Left hindlimb (tissue), 1 donor: ENCODE measurements around the gene TSNAXIP1.

Source experiments
- DNase-seq: peaks from one replicate; pipeline ENCODE4 v3.0.0-alpha.2; 2018

TSNAXIP1 gene

GRCh38 chr16:67841198-67841815 lies 34.6 kb downstream of the TSNAXIP1 start:
- no peak for DNase-seq

GRCh38 chr16:67841816-67842508 lies 35.3 kb downstream of the TSNAXIP1 start, which contains the start of gene THAP11:
Gene THAP11 (plus strand): TSS chr16:67842320. CDS start chr16:67842555, 235 bp downstream.
- peak; percentile 95 for DNase-seq

GRCh38 chr16:67842509-67843342 lies 36.0 kb downstream of the TSNAXIP1 start:
- peak; percentile 53 for DNase-seq

GRCh38 chr16:67843343-67843765 lies 36.7 kb downstream of the TSNAXIP1 start:
- DNase-seq, result no peak

- DNase-seq, result no peak
Measured at GRCh38 chr16:67844497-67844896, 37.8 kb downstream of the TSNAXIP1 start.

GRCh38 chr16:67845291-67846062 lies 38.8 kb downstream of the TSNAXIP1 start:
- no peak for DNase-seq

- no peak for DNase-seq
Measured at GRCh38 chr16:67846063-67846319, 39.3 kb downstream of the TSNAXIP1 start.

GRCh38 chr16:67846320-67847063 lies 39.8 kb downstream of the TSNAXIP1 start, which contains the start of gene NUTF2:
Gene NUTF2 (plus strand): TSS chr16:67846933. CDS start chr16:67865131, 18,198 bp downstream.
- peak; percentile 98 for DNase-seq

GRCh38 chr16:67847064-67847861 lies 40.6 kb downstream of the TSNAXIP1 start, which contains the start of gene CENPT:
Gene CENPT (minus strand): TSS chr16:67847693. CDS start chr16:67833859, 13,834 bp downstream.
- no peak for DNase-seq

- no peak for DNase-seq
Measured at GRCh38 chr16:67848118-67848517, 41.4 kb downstream of the TSNAXIP1 start.

- no peak for DNase-seq
Measured at GRCh38 chr16:67853670-67854069, 47.0 kb downstream of the TSNAXIP1 start.

GRCh38 chr16:67855789-67856188 lies 49.1 kb downstream of the TSNAXIP1 start:
- no peak for DNase-seq

GRCh38 chr16:67856927-67857546 lies 50.3 kb downstream of the TSNAXIP1 start:
- no peak for DNase-seq

GRCh38 chr16:67857547-67858233 lies 51.0 kb downstream of the TSNAXIP1 start:
- DNase-seq, result no peak

- DNase-seq, result no peak
Measured at GRCh38 chr16:67858500-67858899, 51.8 kb downstream of the TSNAXIP1 start.

GRCh38 chr16:67860589-67861398 lies 54.1 kb downstream of the TSNAXIP1 start:
- DNase-seq, result no peak

- no peak for DNase-seq
Measured at GRCh38 chr16:67861877-67862276, 55.2 kb downstream of the TSNAXIP1 start.

GRCh38 chr16:67862623-67863583 lies 56.2 kb downstream of the TSNAXIP1 start:
- peak; percentile 64 for DNase-seq
